Keratinocyte (primary cell): ENCODE data around the gene HOXB4. TPM values are rescaled to one million over a fixed set of nuclear protein-coding genes. Genes with fewer than 3 reads are reported as not detected.

Source experiments
- DNase-seq: peaks from one replicate; pipeline ENCODE4 v3.0.0-alpha.2; 2011; ENCODE audit warnings: low read depth, missing footprints, low spot score
- FAIRE-seq: peaks from 2 replicates; lab custom pipeline; 2011; peaks lifted over from hg19 to GRCh38; lab: Jason Lieb, UNC
- H2AFZ ChIP-seq: 2 replicates; pipeline ENCODE4 v1.6.0; 2012; ENCODE audit warnings: low read length, control low read depth, inconsistent platforms; ENCODE audit not compliant: control insufficient read depth
- H3K27ac ChIP-seq: 2 replicates; pipeline ENCODE4 v1.5.1; 2011; ENCODE audit warnings: low read length; ENCODE audit not compliant: control insufficient read depth, insufficient read depth
- H3K27me3 ChIP-seq: 3 replicates; pipeline ENCODE4 v1.6.0; 2011; ENCODE audit warnings: low read length; ENCODE audit not compliant: control insufficient read depth, insufficient read depth; ENCODE audit errors: extremely low read depth
- H3K36me3 ChIP-seq, 2 experiments: 2 replicates in 1 of 2; 3 replicates in 1 of 2; pipeline ENCODE4 v1.5.1; 2011; ENCODE audit warnings: low read length in 2 of 2, mild to moderate bottlenecking in 1 of 2; ENCODE audit not compliant: control insufficient read depth in 2 of 2, insufficient read depth in 2 of 2; ENCODE audit errors: extremely low read depth in 1 of 2
- H3K4me1 ChIP-seq: 3 replicates; pipeline ENCODE4 v1.5.1; 2011; ENCODE audit warnings: low read length; ENCODE audit not compliant: control insufficient read depth, insufficient read depth; ENCODE audit errors: extremely low read depth
- H3K4me2 ChIP-seq: 3 replicates; pipeline ENCODE4 v1.6.0; 2011; ENCODE audit warnings: low read depth, low read length; ENCODE audit not compliant: control insufficient read depth, insufficient read depth; ENCODE audit errors: extremely low read depth
- H3K4me3 ChIP-seq, 3 experiments: fragments of 200-600 bp in 1 of 3; sonication (generic) in 1 of 3; 2 replicates in 2 of 3; 3 replicates in 1 of 3; pipeline ENCODE4 v1.5.1; 2011 to 2016; ENCODE audit warnings: low read length in 3 of 3, mild to moderate bottlenecking in 3 of 3, control low read depth in 2 of 3, inconsistent platforms in 1 of 3, low read depth in 1 of 3, mixed read lengths in 1 of 3, mixed run types in 1 of 3, moderate library complexity in 1 of 3; ENCODE audit not compliant: control insufficient read depth in 2 of 3, insufficient read depth in 2 of 3; ENCODE audit errors: extremely low read depth in 1 of 3
- H3K79me2 ChIP-seq: 2 replicates; pipeline ENCODE4 v1.6.0; 2012; ENCODE audit warnings: low read length; ENCODE audit not compliant: control insufficient read depth, insufficient read depth
- H3K9ac ChIP-seq: 3 replicates; pipeline ENCODE4 v1.6.0; 2011; ENCODE audit warnings: low read length; ENCODE audit not compliant: control insufficient read depth, insufficient read depth; ENCODE audit errors: extremely low read depth
- H3K9me1 ChIP-seq: 3 replicates; pipeline ENCODE4 v1.6.0; 2011; ENCODE audit warnings: low read length; ENCODE audit not compliant: control insufficient read depth, insufficient read depth; ENCODE audit errors: extremely low read depth
- H3K9me3 ChIP-seq: 2 replicates; pipeline ENCODE4 v1.5.1; 2012; ENCODE audit warnings: low read depth, low read length; ENCODE audit not compliant: control insufficient read depth
- H4K20me1 ChIP-seq: 3 replicates; pipeline ENCODE4 v1.6.0; 2011; ENCODE audit warnings: low read length; ENCODE audit not compliant: control insufficient read depth, insufficient read depth; ENCODE audit errors: extremely low read depth
- EZH2 ChIP-seq: IDR thresholded peaks from one replicate; pipeline ENCODE4 v1.6.1; 2012; ENCODE audit warnings: inconsistent platforms, mild to moderate bottlenecking, low read length, moderate library complexity
- dilution Hi-C: fragments of 300-500 bp; cut with MboI; formaldehyde crosslinking; loops from one replicate; pipeline ENCODE4 v1.7.0; 2020; ENCODE audit warnings: low sequenced_read_pairs; ENCODE audit not compliant: extremely low pct_ligation_motif_present
- polyA plus RNA-seq, 5 experiments: library from polyadenylated mRNA; depleted of rRNA in 3 of 5; stranded (reverse) in 3 of 5; stranded (forward) in 1 of 5; unstranded in 1 of 5; fragments of >200 nt; gene quantifications; 1 replicate in 1 of 5; 2 replicates in 3 of 5; 3 replicates in 1 of 5; pipeline versions ENCODE4 v1.2.1 to v1.2.3, GENCODE V29; 2011 to 2012; ENCODE audit warnings: missing spikeins in 2 of 5, low read depth in 1 of 5, low replicate concordance in 1 of 5
- TF ChIP-seq, protein P1 (sequence below), 3 experiments: IDR thresholded peaks in 1 of 3; conservative IDR thresholded peaks in 1 of 3; optimal IDR thresholded peaks in 1 of 3; 2 replicates in 2 of 3; 3 replicates in 1 of 3; pipeline versions ENCODE3 to v1.5.1; 2011; ENCODE audit warnings: low read length in 3 of 3, mild to moderate bottlenecking in 3 of 3, moderate library complexity in 2 of 3, control low read depth in 1 of 3, inconsistent platforms in 1 of 3; ENCODE audit not compliant: insufficient read depth in 2 of 3; ENCODE audit errors: extremely low read depth in 1 of 3

HOXB4 gene
- polyA plus RNA-seq, 1 donor (not counting 4 experiments of a cell fraction or from before 2014, with no cell fraction given): 0.59 TPM

DNA sequence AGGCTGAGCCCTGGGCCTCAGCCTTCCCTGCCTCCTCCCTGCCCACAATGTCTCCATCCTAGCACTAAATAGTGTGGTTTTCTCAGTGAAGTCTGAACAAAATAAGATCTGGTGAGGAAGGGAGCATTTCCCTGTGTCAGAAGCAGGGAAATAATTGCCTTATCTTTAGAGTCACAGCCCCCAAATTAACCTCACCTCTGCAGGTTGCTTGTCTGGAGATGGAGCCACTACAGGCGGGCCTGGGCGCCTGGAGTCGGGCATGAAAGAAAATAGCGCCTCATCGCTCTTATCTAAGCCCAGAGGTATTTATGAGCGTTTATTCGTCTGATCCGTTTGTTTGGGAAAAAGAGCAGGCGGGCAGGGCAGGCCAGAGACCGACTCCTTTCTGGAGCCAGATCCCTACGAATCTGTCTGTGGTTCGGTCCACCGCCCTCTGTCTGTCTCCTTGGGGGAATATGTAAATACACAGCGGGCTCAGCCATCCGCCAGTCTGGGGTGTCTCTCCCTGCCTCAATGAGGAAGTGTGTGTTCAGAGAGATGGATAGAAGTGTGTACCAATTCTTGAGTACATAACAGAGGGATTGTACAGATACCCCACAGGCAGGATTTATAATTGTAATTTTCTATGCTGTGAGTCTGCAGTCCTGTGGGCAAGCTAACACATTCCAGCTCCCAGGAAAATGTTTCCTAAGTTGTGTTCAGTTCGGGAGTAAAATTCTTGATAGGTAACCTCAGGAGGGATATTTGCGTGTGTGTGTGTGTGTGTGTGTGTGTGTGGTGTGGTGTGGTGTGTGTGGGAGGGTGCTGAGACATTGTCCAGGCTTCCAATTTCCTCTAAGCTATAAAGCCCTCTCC lies 22.3 kb upstream of the HOXB4 start:
- H3K4me2 ChIP-seq: no peak overlapping the region
- peaks cover 14% of the 10 kb centered on the region for H3K4me1 ChIP-seq
- no peak for DNase-seq
- no peak overlapping the region for H3K4me3 ChIP-seq
- dilution Hi-C loops: no loop called here
- H2AFZ ChIP-seq: no peak overlapping the region
- no peak for FAIRE-seq
- TF ChIP-seq, protein P1, sequence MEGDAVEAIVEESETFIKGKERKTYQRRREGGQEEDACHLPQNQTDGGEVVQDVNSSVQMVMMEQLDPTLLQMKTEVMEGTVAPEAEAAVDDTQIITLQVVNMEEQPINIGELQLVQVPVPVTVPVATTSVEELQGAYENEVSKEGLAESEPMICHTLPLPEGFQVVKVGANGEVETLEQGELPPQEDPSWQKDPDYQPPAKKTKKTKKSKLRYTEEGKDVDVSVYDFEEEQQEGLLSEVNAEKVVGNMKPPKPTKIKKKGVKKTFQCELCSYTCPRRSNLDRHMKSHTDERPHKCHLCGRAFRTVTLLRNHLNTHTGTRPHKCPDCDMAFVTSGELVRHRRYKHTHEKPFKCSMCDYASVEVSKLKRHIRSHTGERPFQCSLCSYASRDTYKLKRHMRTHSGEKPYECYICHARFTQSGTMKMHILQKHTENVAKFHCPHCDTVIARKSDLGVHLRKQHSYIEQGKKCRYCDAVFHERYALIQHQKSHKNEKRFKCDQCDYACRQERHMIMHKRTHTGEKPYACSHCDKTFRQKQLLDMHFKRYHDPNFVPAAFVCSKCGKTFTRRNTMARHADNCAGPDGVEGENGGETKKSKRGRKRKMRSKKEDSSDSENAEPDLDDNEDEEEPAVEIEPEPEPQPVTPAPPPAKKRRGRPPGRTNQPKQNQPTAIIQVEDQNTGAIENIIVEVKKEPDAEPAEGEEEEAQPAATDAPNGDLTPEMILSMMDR (optimal IDR thresholded peaks at IDR 0.05 in 1 of 3, IDR thresholded peaks at IDR 0.05 in 1 of 3, conservative IDR thresholded peaks at IDR 0.05 in 1 of 3; ENCODE audit: extremely low read depth in 1 of 3, insufficient read depth in 2 of 3, low read length in 3 of 3): no peak
- no peak for TF ChIP-seq EZH2
- no peaks in the 10 kb centered on the region for H3K9me3 ChIP-seq
- peaks cover 100% of the 10 kb centered on the region for H3K27me3 ChIP-seq
- no peak overlapping the region for H3K27ac ChIP-seq
- no peaks in the 10 kb centered on the region for H4K20me1 ChIP-seq
- H3K9ac ChIP-seq: no peak overlapping the region
- no peaks in the 10 kb centered on the region for H3K79me2 ChIP-seq
- H3K36me3 ChIP-seq: peaks cover 0 to 3% of the 10 kb centered on the region in 2 experiments
- H3K9me1 ChIP-seq: no peaks in the 10 kb centered on the region

DNA sequence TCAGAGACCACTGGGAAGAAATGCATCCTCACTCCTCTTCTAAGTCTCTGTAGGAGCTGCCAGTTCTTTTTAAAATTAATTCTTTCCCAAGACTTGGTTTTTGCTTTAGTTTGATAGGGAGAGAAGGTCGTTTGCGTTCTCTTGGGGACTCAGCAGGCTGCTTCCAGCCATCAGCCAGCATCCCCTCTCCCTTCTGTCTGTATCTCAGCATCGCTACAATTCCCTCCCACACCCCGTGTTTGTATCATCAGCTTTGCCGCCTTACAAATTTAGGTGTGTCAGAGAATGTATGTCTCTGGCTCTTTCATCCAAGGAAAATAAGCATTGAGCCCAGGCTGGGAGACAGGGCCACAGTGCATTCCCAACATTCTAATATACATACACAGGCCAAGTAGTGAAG lies 21.2 kb upstream of the HOXB4 start:
- H3K9ac ChIP-seq: no peak overlapping the region
- H3K9me1 ChIP-seq: no peaks in the 10 kb centered on the region
- H3K27me3 ChIP-seq: peaks cover 100% of the 10 kb centered on the region
- TF ChIP-seq, protein P1 (optimal IDR thresholded peaks at IDR 0.05 in 1 of 3, IDR thresholded peaks at IDR 0.05 in 1 of 3, conservative IDR thresholded peaks at IDR 0.05 in 1 of 3; ENCODE audit: extremely low read depth in 1 of 3, insufficient read depth in 2 of 3, low read length in 3 of 3): no peak
- peak; percentile 48 for TF ChIP-seq EZH2
- no peak overlapping the region for H3K4me2 ChIP-seq
- H3K27ac ChIP-seq: no peak overlapping the region
- H3K36me3 ChIP-seq: peaks cover 0 to 4% of the 10 kb centered on the region in 2 experiments
- peaks cover 14% of the 10 kb centered on the region for H3K4me1 ChIP-seq
- no peak for DNase-seq
- FAIRE-seq: no peak
- dilution Hi-C loops: no loop called here
- H2AFZ ChIP-seq: no peak overlapping the region
- H4K20me1 ChIP-seq: no peaks in the 10 kb centered on the region
- no peaks in the 10 kb centered on the region for H3K79me2 ChIP-seq
- no peaks in the 10 kb centered on the region for H3K9me3 ChIP-seq
- H3K4me3 ChIP-seq: no peak overlapping the region
